Bronchial epithelial cell (primary cell): ENCODE data around the gene DRG2. TPM values are rescaled to one million over a fixed set of nuclear protein-coding genes. Genes with fewer than 3 reads are reported as not detected.

Experiments
- DNase-seq: peaks from one replicate; pipeline ENCODE4 v3.0.0-alpha.2; 2010; ENCODE audit warnings: low read depth
- FAIRE-seq: peaks from 2 replicates; lab custom pipeline; 2011; peaks lifted over from hg19 to GRCh38; lab: Jason Lieb, UNC
- H3K27me3 ChIP-seq: 2 replicates; pipeline ENCODE4 v1.5.1; 2011; ENCODE audit warnings: low read length; ENCODE audit not compliant: control insufficient read depth, insufficient read depth
- H3K36me3 ChIP-seq: 2 replicates; pipeline ENCODE4 v1.5.1; 2011; ENCODE audit warnings: low read length; ENCODE audit not compliant: control insufficient read depth, insufficient read depth
- H3K4me3 ChIP-seq: 2 replicates; pipeline ENCODE4 v1.5.1; 2011; ENCODE audit warnings: mild to moderate bottlenecking, low read depth, low read length, control low read depth
- total RNA-seq: library from RNA; depleted of rRNA; stranded (reverse); fragments of >200 nt; gene quantifications from 2 replicates; pipeline ENCODE4 v1.2.1, GENCODE V29; 2014
- TF ChIP-seq, protein P1 (sequence below): IDR thresholded peaks from 2 replicates; pipeline ENCODE4 v1.5.1; 2011; ENCODE audit warnings: mild to moderate bottlenecking, moderate library complexity, low read length, control low read depth, inconsistent platforms; ENCODE audit not compliant: insufficient read depth, severe bottlenecking

DRG2 gene
- total RNA-seq, 1 donor from 2014 or later: 23.7 TPM

DNA sequence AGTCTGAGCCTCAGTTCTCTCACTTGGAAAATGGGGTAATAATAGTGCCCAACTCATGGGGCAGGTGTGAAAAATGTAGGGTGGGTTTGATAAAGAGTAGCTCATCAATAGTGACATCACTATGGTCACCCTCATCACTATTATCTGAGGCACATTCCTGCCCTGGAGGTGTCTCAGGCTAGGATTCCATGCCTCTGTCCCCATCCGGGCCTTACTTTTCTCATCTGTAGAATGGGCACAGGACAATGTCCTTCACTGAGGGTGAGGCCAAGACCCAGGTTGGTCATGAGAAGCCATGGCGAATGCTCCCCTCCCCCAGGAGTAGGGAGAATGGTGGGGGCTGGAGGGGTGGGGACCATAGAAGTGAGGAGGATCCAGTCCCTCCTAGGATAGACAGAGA is 51.3 kb downstream of the DRG2 start:
- no peaks in the 10 kb centered on the region for H3K36me3 ChIP-seq
- peaks cover 7% of the 10 kb centered on the region for H3K27me3 ChIP-seq
- DNase-seq: no peak
- TF ChIP-seq, protein P1, sequence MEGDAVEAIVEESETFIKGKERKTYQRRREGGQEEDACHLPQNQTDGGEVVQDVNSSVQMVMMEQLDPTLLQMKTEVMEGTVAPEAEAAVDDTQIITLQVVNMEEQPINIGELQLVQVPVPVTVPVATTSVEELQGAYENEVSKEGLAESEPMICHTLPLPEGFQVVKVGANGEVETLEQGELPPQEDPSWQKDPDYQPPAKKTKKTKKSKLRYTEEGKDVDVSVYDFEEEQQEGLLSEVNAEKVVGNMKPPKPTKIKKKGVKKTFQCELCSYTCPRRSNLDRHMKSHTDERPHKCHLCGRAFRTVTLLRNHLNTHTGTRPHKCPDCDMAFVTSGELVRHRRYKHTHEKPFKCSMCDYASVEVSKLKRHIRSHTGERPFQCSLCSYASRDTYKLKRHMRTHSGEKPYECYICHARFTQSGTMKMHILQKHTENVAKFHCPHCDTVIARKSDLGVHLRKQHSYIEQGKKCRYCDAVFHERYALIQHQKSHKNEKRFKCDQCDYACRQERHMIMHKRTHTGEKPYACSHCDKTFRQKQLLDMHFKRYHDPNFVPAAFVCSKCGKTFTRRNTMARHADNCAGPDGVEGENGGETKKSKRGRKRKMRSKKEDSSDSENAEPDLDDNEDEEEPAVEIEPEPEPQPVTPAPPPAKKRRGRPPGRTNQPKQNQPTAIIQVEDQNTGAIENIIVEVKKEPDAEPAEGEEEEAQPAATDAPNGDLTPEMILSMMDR: no peak
- H3K4me3 ChIP-seq: no peak overlapping the region
- FAIRE-seq: no peak

DNA sequence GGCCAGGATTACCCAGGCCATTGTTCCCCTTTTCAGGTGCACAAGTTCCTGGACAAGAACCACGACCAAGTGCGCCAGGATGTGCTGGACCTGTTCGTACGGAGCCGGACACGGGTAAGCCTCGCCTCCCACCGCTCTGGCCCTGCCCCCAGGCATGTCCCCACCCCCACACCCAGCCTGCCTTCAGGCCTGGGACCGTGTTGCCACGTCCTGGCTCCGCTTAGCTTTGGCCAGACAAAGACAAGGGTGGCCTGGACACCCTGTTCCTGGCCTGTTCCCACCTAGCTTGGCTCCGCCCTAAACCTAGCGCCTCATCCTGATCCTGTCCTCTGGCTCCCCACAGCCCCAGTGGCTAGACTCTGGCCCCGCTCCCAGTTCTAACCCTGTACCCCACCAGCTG is 51.8 kb downstream of the DRG2 start:
- H3K36me3 ChIP-seq: no peaks in the 10 kb centered on the region
- DNase-seq: no peak
- no peak for FAIRE-seq
- TF ChIP-seq, protein P1: no peak
- H3K4me3 ChIP-seq: no peak overlapping the region
- peaks cover 7% of the 10 kb centered on the region for H3K27me3 ChIP-seq

DNA sequence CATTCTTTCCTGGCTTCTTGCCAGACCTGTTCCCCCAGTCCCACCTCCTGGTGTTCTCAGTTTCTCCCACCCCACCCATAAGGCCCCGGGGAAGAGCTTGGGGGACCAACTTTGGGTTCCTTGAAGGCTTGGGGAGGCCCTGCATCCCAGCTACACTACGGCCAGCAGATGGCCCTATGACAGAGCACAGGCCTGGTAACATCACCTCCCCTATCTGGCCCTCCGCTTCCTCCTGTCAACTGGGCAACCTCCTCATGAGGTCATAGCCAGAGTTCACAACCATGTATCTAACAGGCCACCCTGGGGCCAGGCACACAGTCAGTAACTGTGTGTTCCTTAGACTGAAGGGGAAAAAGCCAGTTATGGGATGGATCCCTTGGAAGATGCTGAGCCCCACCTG is 52.2 kb downstream of the DRG2 start:
- Histone ChIP-seq H3K36me3 (no peaks in the 10 kb centered on the region), H3K4me3 (no peak overlapping the region), H3K27me3 (peaks cover 7% of the 10 kb centered on the region)
- FAIRE-seq (no peak), DNase-seq (no peak)
- TF ChIP-seq, protein P1: peak; percentile 36

DNA sequence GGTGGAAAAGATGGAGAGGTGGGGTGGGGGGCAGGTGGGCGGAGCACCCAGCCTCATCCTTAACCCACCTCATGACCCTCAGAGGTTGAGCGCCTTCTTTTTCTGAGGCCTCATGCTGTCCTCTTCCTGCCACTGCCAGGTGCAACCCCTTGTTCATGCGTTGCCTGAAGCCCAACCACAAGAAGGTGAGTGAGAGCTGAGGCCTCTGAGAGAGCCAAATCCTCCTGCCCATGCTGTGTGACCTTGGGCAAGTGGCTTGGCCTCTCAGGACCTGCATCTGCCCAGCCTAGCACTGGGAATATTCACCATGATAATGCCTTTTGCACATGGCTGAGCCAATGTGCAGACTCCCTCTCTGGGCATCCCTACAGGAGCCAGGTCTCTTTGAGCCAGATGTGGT is 52.9 kb downstream of the DRG2 start:
- TF ChIP-seq, protein P1: no peak
- DNase-seq: no peak
- Histone ChIP-seq H3K4me3 (no peak overlapping the region), H3K27me3 (peaks cover 6% of the 10 kb centered on the region), H3K36me3 (no peaks in the 10 kb centered on the region)
- FAIRE-seq: no peak

DNA sequence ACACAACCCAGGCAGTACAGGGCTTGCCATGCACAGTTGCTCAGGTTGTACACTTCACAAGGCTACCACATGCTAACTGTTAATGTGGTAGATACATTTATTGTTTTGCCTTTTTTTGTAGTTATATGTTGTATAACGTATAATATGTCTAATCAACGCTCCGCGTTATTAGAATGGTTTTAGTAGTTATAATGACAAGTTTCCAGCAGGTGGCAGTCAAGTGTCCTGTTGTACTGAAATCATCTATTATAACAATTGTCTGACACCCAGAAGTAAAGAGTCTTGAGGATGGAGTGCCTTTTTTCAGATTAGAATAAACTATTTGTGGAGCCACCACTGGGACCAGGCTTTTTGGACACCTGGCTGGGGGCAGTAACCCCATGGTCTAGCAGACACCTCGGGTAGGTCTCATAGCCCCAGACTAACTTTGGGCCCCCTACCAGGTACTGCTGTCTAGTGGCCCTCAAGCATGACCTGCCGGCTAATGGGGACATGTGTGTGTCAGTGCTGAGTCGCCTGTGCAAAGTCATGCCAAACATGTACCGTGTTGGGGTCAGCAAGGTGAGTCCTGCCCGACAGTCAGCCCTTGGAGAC is 53.6 kb downstream of the DRG2 start:
- TF ChIP-seq, protein P1: peak; percentile 29
- peak; percentile 52 for DNase-seq

DNA sequence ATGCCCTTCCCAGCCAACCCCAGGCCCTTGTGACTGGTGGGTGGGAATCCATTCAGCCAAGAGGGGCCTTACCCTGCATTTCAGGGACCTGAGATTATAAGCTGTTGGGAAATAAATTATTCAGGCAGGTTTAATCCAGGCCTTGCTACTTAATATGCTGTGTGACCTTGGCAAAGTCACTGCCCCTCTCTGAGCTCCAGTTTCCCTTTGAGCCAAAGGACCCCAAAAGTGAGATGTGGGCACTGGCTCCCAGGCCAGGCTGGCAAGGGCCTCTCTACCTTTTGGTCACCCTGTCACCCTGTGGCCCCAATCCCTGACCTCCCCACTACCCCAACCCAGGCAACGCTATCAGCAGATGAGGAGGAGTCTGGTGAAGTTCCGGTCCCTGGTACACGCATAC is 54.7 kb downstream of the DRG2 start:
- no peak for DNase-seq

More for the DNA sequence above, 53.6 kb downstream of the DRG2 start:
- H3K4me3 ChIP-seq: no peak overlapping the region
- H3K36me3 ChIP-seq: no peaks in the 10 kb centered on the region
- no peak for FAIRE-seq
- peaks cover 4% of the 10 kb centered on the region for H3K27me3 ChIP-seq

More for the DNA sequence above, 54.7 kb downstream of the DRG2 start:
- H3K27me3 ChIP-seq: peaks cover 4% of the 10 kb centered on the region
- TF ChIP-seq, protein P1: no peak
- no peaks in the 10 kb centered on the region for H3K36me3 ChIP-seq
- H3K4me3 ChIP-seq: no peak overlapping the region
- no peak for FAIRE-seq
